ENCODE results near the gene TCF4.

DNA sequence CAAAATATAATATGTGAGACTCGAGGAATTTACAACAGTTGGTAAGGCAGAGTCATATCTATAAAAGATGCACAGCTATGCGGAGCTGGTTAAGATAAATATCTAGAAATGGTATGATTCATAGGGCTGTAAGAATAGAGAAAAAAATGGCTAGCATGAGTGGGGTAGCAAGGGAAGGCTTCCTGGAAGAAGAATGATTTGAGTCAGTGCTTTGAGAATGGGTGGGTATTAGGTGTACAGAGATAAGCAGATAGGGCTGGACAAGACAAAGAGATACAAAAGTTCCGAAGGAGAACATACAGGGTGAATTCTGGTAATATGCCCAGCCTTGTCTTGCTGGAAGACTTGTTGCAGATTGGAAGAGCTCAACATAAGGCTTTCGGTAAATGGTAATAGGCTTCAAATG lies 337.2 kb downstream of the TCF4 start:
- TF ChIP-seq, protein P1, sequence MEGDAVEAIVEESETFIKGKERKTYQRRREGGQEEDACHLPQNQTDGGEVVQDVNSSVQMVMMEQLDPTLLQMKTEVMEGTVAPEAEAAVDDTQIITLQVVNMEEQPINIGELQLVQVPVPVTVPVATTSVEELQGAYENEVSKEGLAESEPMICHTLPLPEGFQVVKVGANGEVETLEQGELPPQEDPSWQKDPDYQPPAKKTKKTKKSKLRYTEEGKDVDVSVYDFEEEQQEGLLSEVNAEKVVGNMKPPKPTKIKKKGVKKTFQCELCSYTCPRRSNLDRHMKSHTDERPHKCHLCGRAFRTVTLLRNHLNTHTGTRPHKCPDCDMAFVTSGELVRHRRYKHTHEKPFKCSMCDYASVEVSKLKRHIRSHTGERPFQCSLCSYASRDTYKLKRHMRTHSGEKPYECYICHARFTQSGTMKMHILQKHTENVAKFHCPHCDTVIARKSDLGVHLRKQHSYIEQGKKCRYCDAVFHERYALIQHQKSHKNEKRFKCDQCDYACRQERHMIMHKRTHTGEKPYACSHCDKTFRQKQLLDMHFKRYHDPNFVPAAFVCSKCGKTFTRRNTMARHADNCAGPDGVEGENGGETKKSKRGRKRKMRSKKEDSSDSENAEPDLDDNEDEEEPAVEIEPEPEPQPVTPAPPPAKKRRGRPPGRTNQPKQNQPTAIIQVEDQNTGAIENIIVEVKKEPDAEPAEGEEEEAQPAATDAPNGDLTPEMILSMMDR (IDR thresholded peaks at IDR 0.05; ENCODE audit: low read length), result no peak
- TF ChIP-seq EZH2phosphoT487 (IDR thresholded peaks at IDR 0.05; ENCODE audit: low read length), result no peak
